ENCODE results near the gene LPCAT4.
"Not testable (repeated sequence)": the region's sequence is repeated elsewhere in the genome, so short reads cannot be mapped to it uniquely, and the experiment has no call there.

Gene LPCAT4

GRCh38 chr15:34357653-34358052 lies 9.3 kb downstream of the LPCAT4 start:
- H3K4me3 ChIP-seq = no peak overlapping the region
- DNase-seq (ENCODE audit: low read depth, low spot score) = no peak
- no peak overlapping the region for H3K9ac ChIP-seq (ENCODE audit: insufficient read length)
- no peak overlapping the region for H3K27ac ChIP-seq
- no peaks in the 10 kb centered on the region; the same call in 1 of the 2 replicates for H3K36me3 ChIP-seq (ENCODE audit: insufficient read depth, low read length)
- TF ChIP-seq EZH2 (IDR thresholded peaks at IDR 0.05) (no peak), FOXP2 (optimal IDR thresholded peaks at IDR 0.05; ENCODE audit: control extremely low read depth, extremely low read length, insufficient read depth) (no peak), POLR2AphosphoS5 (IDR thresholded peaks at IDR 0.05; ENCODE audit: borderline replicate concordance, low read depth, low read length) (no peak)
- H3K9me3 ChIP-seq (ENCODE audit: low read depth, low read length) = no peaks in the 10 kb centered on the region

DNA sequence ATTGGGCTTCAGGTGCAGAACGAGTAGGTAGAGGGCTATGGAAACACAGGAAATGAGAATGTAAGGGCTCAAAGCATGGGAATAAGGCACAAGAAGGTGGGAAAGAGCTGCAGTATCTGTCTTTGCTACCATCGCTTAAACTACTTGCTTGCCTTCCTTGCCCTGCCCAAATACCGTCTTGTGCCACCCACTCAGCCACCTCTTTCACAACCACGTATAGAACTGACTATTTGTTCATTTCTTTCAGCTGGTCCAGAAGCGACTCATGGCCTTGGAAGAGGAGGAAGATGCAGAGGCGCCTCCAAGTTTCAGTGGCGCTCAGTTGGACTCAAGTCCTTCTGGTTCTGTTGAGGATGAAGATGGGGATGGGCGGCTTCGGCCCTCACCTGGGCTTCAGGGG lies 11.8 kb downstream of the LPCAT4 start:
- H3K9ac ChIP-seq (ENCODE audit: insufficient read length) = no peak overlapping the region
- no peaks in the 10 kb centered on the region; the same call in 1 of the 2 replicates for H3K36me3 ChIP-seq (ENCODE audit: insufficient read depth, low read length)
- H3K9me3 ChIP-seq (ENCODE audit: low read depth, low read length) = no peaks in the 10 kb centered on the region
- no peak overlapping the region for H3K27ac ChIP-seq
- no peak overlapping the region for H3K4me3 ChIP-seq
- TF ChIP-seq POLR2AphosphoS5 (IDR thresholded peaks at IDR 0.05; ENCODE audit: borderline replicate concordance, low read depth, low read length) (no peak), EZH2 (IDR thresholded peaks at IDR 0.05) (no peak), FOXP2 (optimal IDR thresholded peaks at IDR 0.05; ENCODE audit: control extremely low read depth, extremely low read length, insufficient read depth) (no peak)
- DNase-seq (ENCODE audit: low read depth, low spot score) = no peak

- no peak overlapping the region for H3K27ac ChIP-seq
- no peak overlapping the region for H3K9ac ChIP-seq (ENCODE audit: insufficient read length)
- no peaks in the 10 kb centered on the region for H3K9me3 ChIP-seq (ENCODE audit: low read depth, low read length)
- DNase-seq (ENCODE audit: low read depth, low spot score) = no peak
- H3K4me3 ChIP-seq = no peak overlapping the region
- TF ChIP-seq FOXP2 (optimal IDR thresholded peaks at IDR 0.05; ENCODE audit: control extremely low read depth, extremely low read length, insufficient read depth) = no peak
- no peak for TF ChIP-seq EZH2 (IDR thresholded peaks at IDR 0.05)
- TF ChIP-seq POLR2AphosphoS5 (IDR thresholded peaks at IDR 0.05; ENCODE audit: borderline replicate concordance, low read depth, low read length) = no peak
- H3K36me3 ChIP-seq (ENCODE audit: insufficient read depth, low read length) = no peaks in the 10 kb centered on the region; the same call in 1 of the 2 replicates
Observed at GRCh38 chr15:34354286-34354685, 12.7 kb downstream of the LPCAT4 start.

GRCh38 chr15:34353627-34354026 lies 13.4 kb downstream of the LPCAT4 start:
- no peak overlapping the region for H3K4me3 ChIP-seq
- no peak overlapping the region for H3K9ac ChIP-seq (ENCODE audit: insufficient read length)
- H3K27ac ChIP-seq = no peak overlapping the region
- no peak for DNase-seq (ENCODE audit: low read depth, low spot score)
- TF ChIP-seq EZH2 (IDR thresholded peaks at IDR 0.05) (no peak), FOXP2 (optimal IDR thresholded peaks at IDR 0.05; ENCODE audit: control extremely low read depth, extremely low read length, insufficient read depth) (no peak), POLR2AphosphoS5 (IDR thresholded peaks at IDR 0.05; ENCODE audit: borderline replicate concordance, low read depth, low read length) (no peak)
- no peaks in the 10 kb centered on the region for H3K36me3 ChIP-seq (ENCODE audit: insufficient read depth, low read length)
- no peaks in the 10 kb centered on the region for H3K9me3 ChIP-seq (ENCODE audit: low read depth, low read length)

DNA sequence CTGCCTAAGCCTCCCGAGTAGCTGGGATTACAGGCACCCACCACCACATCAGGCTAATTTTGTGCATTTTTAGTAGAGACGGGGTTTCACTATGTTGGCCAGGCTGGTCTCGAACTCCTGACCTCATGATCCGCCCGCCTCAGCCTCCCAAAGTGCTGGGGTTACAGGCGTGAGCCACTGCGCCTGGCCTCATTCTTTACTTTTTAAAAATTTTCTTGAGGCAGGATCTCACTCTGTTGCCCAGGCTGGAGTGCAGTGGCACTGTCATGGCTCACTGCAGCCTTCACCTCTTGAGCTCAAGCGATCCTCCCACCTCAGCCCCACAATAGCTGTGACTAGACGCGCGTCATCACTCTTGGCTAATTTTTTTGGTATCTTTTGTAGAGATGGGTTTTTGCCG lies 14.0 kb downstream of the LPCAT4 start:
- H3K9ac ChIP-seq (ENCODE audit: insufficient read length); H3K27ac ChIP-seq; DNase-seq (ENCODE audit: low read depth, low spot score); H3K4me3 ChIP-seq; H3K9me3 ChIP-seq (ENCODE audit: low read depth, low read length); H3K36me3 ChIP-seq (ENCODE audit: insufficient read depth, low read length): not testable (repeated sequence)

GRCh38 chr15:34349769-34350168 lies 17.2 kb downstream of the LPCAT4 start:
- H3K4me3 ChIP-seq = no peak overlapping the region
- H3K27ac ChIP-seq = no peak overlapping the region
- H3K9me3 ChIP-seq (ENCODE audit: low read depth, low read length) = no peaks in the 10 kb centered on the region
- H3K9ac ChIP-seq (ENCODE audit: insufficient read length) = no peak overlapping the region
- TF ChIP-seq POLR2AphosphoS5 (IDR thresholded peaks at IDR 0.05; ENCODE audit: borderline replicate concordance, low read depth, low read length) (no peak), FOXP2 (optimal IDR thresholded peaks at IDR 0.05; ENCODE audit: control extremely low read depth, extremely low read length, insufficient read depth) (no peak), EZH2 (IDR thresholded peaks at IDR 0.05) (no peak)
- DNase-seq (ENCODE audit: low read depth, low spot score) = no peak
- H3K36me3 ChIP-seq (ENCODE audit: insufficient read depth, low read length) = no peaks in the 10 kb centered on the region

GRCh38 chr15:34348735-34349300 lies 18.2 kb downstream of the LPCAT4 start:
- Histone ChIP-seq H3K9ac (ENCODE audit: insufficient read length) (no peak overlapping the region), H3K4me3 (no peak overlapping the region), H3K36me3 (ENCODE audit: insufficient read depth, low read length) (no peaks in the 10 kb centered on the region), H3K9me3 (ENCODE audit: low read depth, low read length) (no peaks in the 10 kb centered on the region), H3K27ac (no peak overlapping the region)
- TF ChIP-seq EZH2 (IDR thresholded peaks at IDR 0.05) (no peak), FOXP2 (optimal IDR thresholded peaks at IDR 0.05; ENCODE audit: control extremely low read depth, extremely low read length, insufficient read depth) (no peak), POLR2AphosphoS5 (IDR thresholded peaks at IDR 0.05; ENCODE audit: borderline replicate concordance, low read depth, low read length) (no peak)
- DNase-seq (ENCODE audit: low read depth, low spot score) = no peak

- Histone ChIP-seq H3K27ac (no peak overlapping the region), H3K9me3 (ENCODE audit: low read depth, low read length) (no peaks in the 10 kb centered on the region), H3K9ac (ENCODE audit: insufficient read length) (no peak overlapping the region), H3K4me3 (no peak overlapping the region), H3K36me3 (ENCODE audit: insufficient read depth, low read length) (no peaks in the 10 kb centered on the region)
- no peak for TF ChIP-seq POLR2AphosphoS5 (IDR thresholded peaks at IDR 0.05; ENCODE audit: borderline replicate concordance, low read depth, low read length)
- no peak for TF ChIP-seq FOXP2 (optimal IDR thresholded peaks at IDR 0.05; ENCODE audit: control extremely low read depth, extremely low read length, insufficient read depth)
- no peak for TF ChIP-seq EZH2 (IDR thresholded peaks at IDR 0.05)
- DNase-seq (ENCODE audit: low read depth, low spot score) = no peak
Observed at GRCh38 chr15:34347951-34348638, 18.9 kb downstream of the LPCAT4 start.
